ENCODE measurements around the gene CHM. TPM values are rescaled to one million over a fixed set of nuclear protein-coding genes. Genes with fewer than 3 reads are reported as not detected.

The CHM gene
- total RNA-seq, 4 donors from 2014 or later = 17.0 to 54.0 (median 23.0) TPM

DNA sequence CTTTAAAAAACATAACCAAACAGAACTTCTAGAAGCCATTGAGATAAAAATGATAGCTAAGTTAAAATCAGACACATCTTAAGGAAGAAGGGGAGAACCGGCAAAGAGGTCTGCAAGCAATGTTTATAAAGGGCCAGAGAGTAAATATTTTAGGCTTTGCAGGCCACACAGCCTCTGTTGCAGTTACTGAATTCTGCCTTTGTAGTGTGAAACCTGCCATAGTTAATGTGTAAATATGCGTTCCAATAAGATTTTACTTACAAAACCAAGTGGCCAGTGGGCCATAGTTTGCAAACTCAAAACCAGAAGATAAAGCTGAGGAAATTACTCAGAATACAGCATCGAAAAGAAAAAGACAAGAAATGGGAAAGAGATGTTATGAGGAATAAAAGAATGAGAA, 33.6 kb downstream of the CHM start:
- TF ChIP-seq, protein P1, sequence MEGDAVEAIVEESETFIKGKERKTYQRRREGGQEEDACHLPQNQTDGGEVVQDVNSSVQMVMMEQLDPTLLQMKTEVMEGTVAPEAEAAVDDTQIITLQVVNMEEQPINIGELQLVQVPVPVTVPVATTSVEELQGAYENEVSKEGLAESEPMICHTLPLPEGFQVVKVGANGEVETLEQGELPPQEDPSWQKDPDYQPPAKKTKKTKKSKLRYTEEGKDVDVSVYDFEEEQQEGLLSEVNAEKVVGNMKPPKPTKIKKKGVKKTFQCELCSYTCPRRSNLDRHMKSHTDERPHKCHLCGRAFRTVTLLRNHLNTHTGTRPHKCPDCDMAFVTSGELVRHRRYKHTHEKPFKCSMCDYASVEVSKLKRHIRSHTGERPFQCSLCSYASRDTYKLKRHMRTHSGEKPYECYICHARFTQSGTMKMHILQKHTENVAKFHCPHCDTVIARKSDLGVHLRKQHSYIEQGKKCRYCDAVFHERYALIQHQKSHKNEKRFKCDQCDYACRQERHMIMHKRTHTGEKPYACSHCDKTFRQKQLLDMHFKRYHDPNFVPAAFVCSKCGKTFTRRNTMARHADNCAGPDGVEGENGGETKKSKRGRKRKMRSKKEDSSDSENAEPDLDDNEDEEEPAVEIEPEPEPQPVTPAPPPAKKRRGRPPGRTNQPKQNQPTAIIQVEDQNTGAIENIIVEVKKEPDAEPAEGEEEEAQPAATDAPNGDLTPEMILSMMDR (IDR thresholded peaks at IDR 0.05; ENCODE audit: low read depth) = no peak

DNA sequence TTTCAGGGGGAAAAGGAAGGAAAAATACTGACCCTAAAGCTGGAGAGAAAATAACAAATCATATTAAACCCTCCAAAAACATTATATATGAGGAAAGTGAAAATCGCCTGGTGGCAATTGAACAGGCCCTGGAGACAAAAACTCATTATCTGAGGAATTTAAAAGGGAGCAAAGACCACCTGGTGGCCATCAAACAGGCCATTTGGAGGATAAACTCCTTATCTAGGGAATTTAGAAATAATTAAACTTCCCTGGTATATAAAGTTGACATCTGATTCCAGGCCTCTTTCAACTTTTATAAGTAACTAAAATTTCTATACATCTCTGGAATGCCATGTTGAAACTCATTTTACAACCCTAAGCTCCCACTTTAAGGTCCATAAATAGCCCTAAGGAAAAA, 35.2 kb downstream of the CHM start:
- TF ChIP-seq, protein P1 (IDR thresholded peaks at IDR 0.05; ENCODE audit: low read depth) = no peak

DNA sequence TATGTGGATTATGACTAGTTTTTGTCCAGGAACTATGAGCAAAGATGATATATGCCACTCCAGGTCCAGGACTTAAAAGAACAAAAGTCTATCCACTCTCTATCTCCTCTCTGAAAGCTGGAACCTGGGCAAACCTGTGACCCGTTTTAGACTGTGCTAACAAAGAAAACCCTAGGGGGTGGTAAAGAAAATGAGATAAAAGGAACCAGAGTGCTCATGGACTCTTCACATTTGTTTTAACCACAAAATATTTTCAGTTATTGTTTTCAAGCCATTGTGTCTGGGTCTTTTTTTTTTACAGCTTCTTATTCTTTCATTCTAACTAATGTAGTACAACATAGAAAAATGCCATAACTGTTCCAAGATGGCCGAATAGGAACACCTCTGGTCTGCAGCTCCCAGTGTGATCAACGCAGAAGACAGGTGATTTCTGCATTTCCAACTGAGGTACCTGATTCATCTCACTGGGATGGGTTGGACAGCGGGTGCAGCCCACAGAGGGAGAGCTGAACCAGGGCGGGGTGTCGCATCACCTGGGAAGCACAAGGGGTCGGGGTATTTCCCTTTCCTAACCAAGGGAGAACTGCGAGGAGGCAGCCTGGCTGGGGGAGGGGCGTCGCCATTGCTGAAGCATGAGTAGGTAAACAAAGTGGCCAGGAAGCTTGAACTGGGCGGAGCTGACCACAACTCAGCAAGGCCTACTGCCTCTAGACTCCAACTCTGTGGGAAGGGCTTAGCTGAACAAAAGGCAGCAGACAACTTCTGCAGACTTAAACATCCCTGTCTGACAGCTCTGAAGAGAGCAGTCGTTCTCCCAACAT, 45.1 kb downstream of the CHM start:
- TF ChIP-seq, protein P1 (IDR thresholded peaks at IDR 0.05; ENCODE audit: low read depth) = no peak

DNA sequence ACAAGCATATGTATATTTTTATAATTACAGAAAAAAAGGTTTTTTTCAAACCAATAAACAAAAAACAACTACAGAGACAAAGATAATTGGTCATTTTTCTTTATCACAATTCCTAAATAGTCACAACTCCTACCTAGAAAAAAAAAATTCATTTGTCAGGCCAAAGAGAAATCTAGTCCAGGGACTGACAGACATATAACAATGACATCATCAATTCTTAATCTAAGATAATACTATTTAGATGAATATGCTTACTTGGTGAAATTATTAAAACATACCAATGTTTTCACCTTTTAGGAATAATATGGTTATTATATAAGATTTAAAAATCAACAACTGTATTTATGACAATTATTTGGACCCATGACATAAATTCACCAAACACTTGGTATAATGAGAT, 48.4 kb downstream of the CHM start:
- TF ChIP-seq, protein P1 (IDR thresholded peaks at IDR 0.05; ENCODE audit: low read depth) = no peak

DNA sequence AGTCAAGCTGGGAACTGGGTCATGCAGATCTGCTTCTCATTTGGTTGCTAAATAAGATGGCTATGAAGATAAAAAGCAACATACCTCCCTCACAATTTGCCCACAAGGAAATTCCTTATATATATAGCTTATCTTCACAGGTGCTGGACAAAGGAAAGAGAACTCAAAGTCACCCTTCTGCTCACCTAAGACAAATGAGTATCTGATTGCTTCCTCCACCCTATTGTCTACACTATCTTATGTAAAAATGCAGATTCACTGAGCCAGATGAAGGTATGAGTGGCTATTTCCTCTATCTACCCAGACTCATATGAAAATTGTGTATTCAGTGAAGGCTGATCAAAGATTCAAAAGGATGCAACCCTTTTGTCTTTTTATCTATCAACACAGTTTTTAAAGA, 50.8 kb downstream of the CHM start:
- TF ChIP-seq, protein P1 (IDR thresholded peaks at IDR 0.05; ENCODE audit: low read depth) = no peak

DNA sequence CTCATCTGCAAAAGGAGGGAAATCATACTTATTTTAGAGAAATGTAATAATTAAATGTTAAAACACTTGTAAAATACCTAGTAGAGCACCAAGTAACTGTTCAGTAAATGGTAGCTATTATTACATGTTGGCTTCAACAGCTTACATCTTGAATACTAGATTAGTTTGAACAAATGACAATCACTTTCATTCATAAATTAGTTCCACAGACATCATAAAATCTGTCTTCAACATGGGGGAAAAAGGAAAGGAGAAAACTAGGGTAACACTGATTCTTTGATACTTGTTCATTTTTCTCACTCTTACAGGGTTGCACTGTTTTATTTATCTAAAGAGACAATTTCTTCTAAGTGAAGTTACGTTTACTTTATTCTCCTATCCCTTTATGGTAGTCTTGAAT, 51.7 kb downstream of the CHM start:
- TF ChIP-seq, protein P1 (IDR thresholded peaks at IDR 0.05; ENCODE audit: low read depth) = no peak

DNA sequence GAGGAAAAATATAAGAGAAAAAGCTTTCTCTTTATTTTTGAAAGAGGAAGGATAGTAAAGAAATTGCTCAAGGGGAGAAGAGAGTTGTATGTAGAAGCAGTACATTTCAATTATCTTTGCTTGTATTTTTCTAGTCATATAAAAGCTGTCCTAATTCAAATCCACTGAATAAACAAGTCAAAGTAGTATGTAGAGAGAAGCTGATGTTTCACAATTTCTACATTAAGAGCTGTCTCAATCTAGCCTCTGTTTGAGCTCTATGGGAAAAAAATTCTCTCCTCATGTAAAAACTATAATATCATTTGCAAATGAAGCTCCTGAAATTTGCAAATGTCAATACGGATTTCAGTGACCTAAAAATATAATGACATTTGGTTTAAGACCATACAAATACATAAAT, 52.6 kb downstream of the CHM start:
- TF ChIP-seq, protein P1 (IDR thresholded peaks at IDR 0.05; ENCODE audit: low read depth) = no peak
